ENCODE measurements around the gene SLC16A10. TPM values are rescaled to one million over a fixed set of nuclear protein-coding genes. Genes with fewer than 3 reads are reported as not detected.

The SLC16A10 gene
- total and polyA plus RNA-seq, 2 donors (not counting 3 experiments of a cell fraction or from before 2014, with no cell fraction given), result not detected

GRCh38 chr6:111157412-111157811, 70.1 kb downstream of the SLC16A10 start:
- intact Hi-C loops (cut with micrococcal nuclease), result no loop called here

More at GRCh38 chr6:111157412-111157811, 70.1 kb downstream of the SLC16A10 start:
- FAIRE-seq (no peak), DNase-seq (ENCODE audit: low read depth, low spot score) (no peak)
- Histone ChIP-seq H4K20me1 (replicated peaks; ENCODE audit: control insufficient read depth, extremely low read depth, insufficient read depth, low read length) (no peaks in the 10 kb centered on the region), H2AFZ (ENCODE audit: low read depth, low read length) (no peak overlapping the region), H3K4me1 (ENCODE audit: control insufficient read depth, extremely low read depth, insufficient read depth, low read length) (no peaks in the 10 kb centered on the region), H3K27me3 (ENCODE audit: control insufficient read depth in 2 of 2, insufficient read depth in 2 of 2, low read length in 2 of 2) (peaks cover 7% of the 10 kb centered on the region in 2 experiments), H3K9me3 (replicated peaks; ENCODE audit: control insufficient read depth, insufficient read depth, low read length) (no peaks in the 10 kb centered on the region), H3K27ac (ENCODE audit: insufficient read depth, low read depth, low read length) (no peak overlapping the region), H3K9ac (replicated peaks; ENCODE audit: extremely low read depth, insufficient read depth, low read length) (no peak overlapping the region), H3K4me2 (ENCODE audit: insufficient read depth, low read length) (no peak overlapping the region), H3K79me2 (ENCODE audit: control insufficient read depth, insufficient read depth, low read length) (no peaks in the 10 kb centered on the region), H3K4me3 (replicated peaks in 1 of 3; ENCODE audit: insufficient read depth in 1 of 3, low read depth in 1 of 3, low read length in 3 of 3) (no peak overlapping the region), H3K9me1 (replicated peaks; ENCODE audit: control insufficient read depth, extremely low read depth, insufficient read depth, low read length) (no peaks in the 10 kb centered on the region), H3K36me3 (ENCODE audit: control insufficient read depth in 2 of 2, extremely low read depth in 1 of 2, insufficient read depth in 2 of 2, low read length in 2 of 2) (no peaks in the 10 kb centered on the region)
- ChIA-PET CTCF (interaction anchor here (0.5 kb wide), 1 partner anchor 70 kb away, joined by 3 read pairs; the partner anchor contains the start of gene SLC16A10), POLR2A (no interaction called here)
- BruUV-seq (replicated peaks), result no TSS peak
- no peak for TF ChIP-seq POLR2AphosphoS5 (IDR thresholded peaks at IDR 0.05; ENCODE audit: insufficient read depth, low read depth, low read length)
- no peak for TF ChIP-seq EZH2 (IDR thresholded peaks at IDR 0.05; ENCODE audit: borderline replicate concordance, low read depth, low read length, severe bottlenecking)
- TF ChIP-seq POLR2A (IDR thresholded peaks at IDR 0.05; ENCODE audit: low read depth, low read length), result no peak
- TF ChIP-seq CTCF (IDR thresholded peaks at IDR 0.05; ENCODE audit: extremely low read depth in 1 of 2, insufficient read depth in 1 of 2, low read depth in 1 of 2, low read length in 2 of 2), result no peak
- no peak for TF ChIP-seq FOS (IDR thresholded peaks at IDR 0.05; ENCODE audit: borderline replicate concordance, insufficient read depth, low read length)
- TF ChIP-seq MYC (IDR thresholded peaks at IDR 0.05; ENCODE audit: low read depth, low read length), result no peak
- no peak for TF ChIP-seq JUN (IDR thresholded peaks at IDR 0.05; ENCODE audit: borderline replicate concordance, insufficient read depth, insufficient read length, low read depth)
- no peak for TF ChIP-seq MAX (IDR thresholded peaks at IDR 0.05; ENCODE audit: insufficient read depth, insufficient read length)
- TF ChIP-seq GATA2 (IDR thresholded peaks at IDR 0.05; ENCODE audit: insufficient read depth, insufficient read length, low read depth, low read length), result no peak
- dilution Hi-C loops (cut with MboI; ENCODE audit: extremely low pct_ligation_motif_present, low sequenced_read_pairs), result no loop called here

Data from endothelial cell of umbilical vein (primary cell).